ENCODE data around the gene NENF. TPM values are rescaled to one million over a fixed set of nuclear protein-coding genes. Genes with fewer than 3 reads are reported as not detected.

Gene NENF
- polyA plus RNA-seq, 1 donor (not counting 4 experiments of a cell fraction or from before 2014, with no cell fraction given), result 65.6 TPM

GRCh38 chr1:212485913-212486618 is 53.3 kb downstream of the NENF start:
- Histone ChIP-seq H2AFZ (ENCODE audit: control insufficient read depth, low read length) (no peak overlapping the region), H3K36me3 (ENCODE audit: control insufficient read depth in 2 of 2, extremely low read depth in 1 of 2, insufficient read depth in 2 of 2, low read length in 2 of 2) (no peaks in the 10 kb centered on the region), H3K4me2 (ENCODE audit: control insufficient read depth, extremely low read depth, insufficient read depth, low read depth, low read length) (no peak overlapping the region), H3K4me3 (ENCODE audit: control insufficient read depth in 2 of 3, extremely low read depth in 1 of 3, insufficient read depth in 2 of 3, low read depth in 1 of 3, low read length in 3 of 3) (no peak overlapping the region), H3K27ac (ENCODE audit: control insufficient read depth, insufficient read depth, low read length) (peak overlapping the region; percentile 52), H3K9me3 (ENCODE audit: control insufficient read depth, low read depth, low read length) (no peaks in the 10 kb centered on the region), H3K79me2 (ENCODE audit: control insufficient read depth, insufficient read depth, low read length) (no peaks in the 10 kb centered on the region), H3K9me1 (ENCODE audit: control insufficient read depth, extremely low read depth, insufficient read depth, low read length) (no peaks in the 10 kb centered on the region), H3K4me1 (ENCODE audit: control insufficient read depth, extremely low read depth, insufficient read depth, low read length) (peaks cover 15% of the 10 kb centered on the region), H3K9ac (ENCODE audit: control insufficient read depth, extremely low read depth, insufficient read depth, low read length) (peak overlapping the region; percentile 47), H4K20me1 (ENCODE audit: control insufficient read depth, extremely low read depth, insufficient read depth, low read length) (no peaks in the 10 kb centered on the region), H3K27me3 (ENCODE audit: control insufficient read depth, extremely low read depth, insufficient read depth, low read length) (no peaks in the 10 kb centered on the region)
- TF ChIP-seq EZH2 (IDR thresholded peaks at IDR 0.05; ENCODE audit: low read length), result no peak
- no peak for FAIRE-seq
- no peak for DNase-seq (ENCODE audit: low read depth, low spot score)
- dilution Hi-C loops (cut with MboI; ENCODE audit: extremely low pct_ligation_motif_present, low sequenced_read_pairs), result no loop called here

DNA sequence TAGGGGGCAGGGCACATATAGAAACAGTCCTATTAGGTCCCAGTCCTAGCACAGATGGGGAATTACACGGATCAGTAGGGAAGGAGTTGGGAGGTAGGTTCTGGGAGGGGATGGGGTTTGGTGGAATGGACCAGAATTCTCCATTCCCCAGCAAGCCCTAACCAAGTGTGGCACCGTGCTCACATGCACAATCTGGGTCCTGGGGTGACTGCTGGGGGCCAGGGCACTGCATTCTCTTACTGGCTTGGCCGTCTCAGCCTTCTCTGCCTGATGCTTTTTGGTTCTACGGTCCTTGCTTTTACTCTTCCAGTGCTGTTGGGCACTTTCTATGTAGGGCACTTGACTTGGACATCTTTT is 53.9 kb downstream of the NENF start:
- peak overlapping the region; percentile 23 for H3K27ac ChIP-seq (ENCODE audit: control insufficient read depth, insufficient read depth, low read length)
- TF ChIP-seq EZH2 (IDR thresholded peaks at IDR 0.05; ENCODE audit: low read length), result no peak
- TF ChIP-seq, protein P1, sequence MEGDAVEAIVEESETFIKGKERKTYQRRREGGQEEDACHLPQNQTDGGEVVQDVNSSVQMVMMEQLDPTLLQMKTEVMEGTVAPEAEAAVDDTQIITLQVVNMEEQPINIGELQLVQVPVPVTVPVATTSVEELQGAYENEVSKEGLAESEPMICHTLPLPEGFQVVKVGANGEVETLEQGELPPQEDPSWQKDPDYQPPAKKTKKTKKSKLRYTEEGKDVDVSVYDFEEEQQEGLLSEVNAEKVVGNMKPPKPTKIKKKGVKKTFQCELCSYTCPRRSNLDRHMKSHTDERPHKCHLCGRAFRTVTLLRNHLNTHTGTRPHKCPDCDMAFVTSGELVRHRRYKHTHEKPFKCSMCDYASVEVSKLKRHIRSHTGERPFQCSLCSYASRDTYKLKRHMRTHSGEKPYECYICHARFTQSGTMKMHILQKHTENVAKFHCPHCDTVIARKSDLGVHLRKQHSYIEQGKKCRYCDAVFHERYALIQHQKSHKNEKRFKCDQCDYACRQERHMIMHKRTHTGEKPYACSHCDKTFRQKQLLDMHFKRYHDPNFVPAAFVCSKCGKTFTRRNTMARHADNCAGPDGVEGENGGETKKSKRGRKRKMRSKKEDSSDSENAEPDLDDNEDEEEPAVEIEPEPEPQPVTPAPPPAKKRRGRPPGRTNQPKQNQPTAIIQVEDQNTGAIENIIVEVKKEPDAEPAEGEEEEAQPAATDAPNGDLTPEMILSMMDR (optimal IDR thresholded peaks at IDR 0.05 in 1 of 3, IDR thresholded peaks at IDR 0.05 in 1 of 3, conservative IDR thresholded peaks at IDR 0.05 in 1 of 3; ENCODE audit: extremely low read depth in 1 of 3, insufficient read depth in 2 of 3, low read length in 3 of 3), result no peak
- H3K4me1 ChIP-seq (ENCODE audit: control insufficient read depth, extremely low read depth, insufficient read depth, low read length), result peaks cover 15% of the 10 kb centered on the region
- no peak overlapping the region for H3K4me3 ChIP-seq (ENCODE audit: control insufficient read depth in 2 of 3, extremely low read depth in 1 of 3, insufficient read depth in 2 of 3, low read depth in 1 of 3, low read length in 3 of 3)
- H3K79me2 ChIP-seq (ENCODE audit: control insufficient read depth, insufficient read depth, low read length), result no peaks in the 10 kb centered on the region
- H3K36me3 ChIP-seq (ENCODE audit: control insufficient read depth in 2 of 2, extremely low read depth in 1 of 2, insufficient read depth in 2 of 2, low read length in 2 of 2), result no peaks in the 10 kb centered on the region
- H4K20me1 ChIP-seq (ENCODE audit: control insufficient read depth, extremely low read depth, insufficient read depth, low read length), result no peaks in the 10 kb centered on the region
- H2AFZ ChIP-seq (ENCODE audit: control insufficient read depth, low read length), result no peak overlapping the region
- DNase-seq (ENCODE audit: low read depth, low spot score) (no peak), FAIRE-seq (no peak)
- H3K9me3 ChIP-seq (ENCODE audit: control insufficient read depth, low read depth, low read length), result no peaks in the 10 kb centered on the region
- H3K9ac ChIP-seq (ENCODE audit: control insufficient read depth, extremely low read depth, insufficient read depth, low read length), result peak overlapping the region; percentile 16
- dilution Hi-C loops (cut with MboI; ENCODE audit: extremely low pct_ligation_motif_present, low sequenced_read_pairs), result no loop called here
- H3K4me2 ChIP-seq (ENCODE audit: control insufficient read depth, extremely low read depth, insufficient read depth, low read depth, low read length), result no peak overlapping the region
- no peaks in the 10 kb centered on the region for H3K9me1 ChIP-seq (ENCODE audit: control insufficient read depth, extremely low read depth, insufficient read depth, low read length)
- H3K27me3 ChIP-seq (ENCODE audit: control insufficient read depth, extremely low read depth, insufficient read depth, low read length), result no peaks in the 10 kb centered on the region

- Histone ChIP-seq H3K9me1 (ENCODE audit: control insufficient read depth, extremely low read depth, insufficient read depth, low read length) (no peaks in the 10 kb centered on the region), H3K4me1 (ENCODE audit: control insufficient read depth, extremely low read depth, insufficient read depth, low read length) (peaks cover 15% of the 10 kb centered on the region)
Observed at GRCh38 chr1:212487286-212487685, 54.6 kb downstream of the NENF start.

More at GRCh38 chr1:212487286-212487685, 54.6 kb downstream of the NENF start:
- no peak overlapping the region for H3K27ac ChIP-seq (ENCODE audit: control insufficient read depth, insufficient read depth, low read length)
- dilution Hi-C loops (cut with MboI; ENCODE audit: extremely low pct_ligation_motif_present, low sequenced_read_pairs), result no loop called here
- H2AFZ ChIP-seq (ENCODE audit: control insufficient read depth, low read length), result no peak overlapping the region
- H3K9ac ChIP-seq (ENCODE audit: control insufficient read depth, extremely low read depth, insufficient read depth, low read length), result no peak overlapping the region
- no peaks in the 10 kb centered on the region for H4K20me1 ChIP-seq (ENCODE audit: control insufficient read depth, extremely low read depth, insufficient read depth, low read length)
- no peak overlapping the region for H3K4me2 ChIP-seq (ENCODE audit: control insufficient read depth, extremely low read depth, insufficient read depth, low read depth, low read length)
- no peak for FAIRE-seq
- H3K4me3 ChIP-seq (ENCODE audit: control insufficient read depth in 2 of 3, extremely low read depth in 1 of 3, insufficient read depth in 2 of 3, low read depth in 1 of 3, low read length in 3 of 3), result no peak overlapping the region
- no peaks in the 10 kb centered on the region for H3K79me2 ChIP-seq (ENCODE audit: control insufficient read depth, insufficient read depth, low read length)
- H3K36me3 ChIP-seq (ENCODE audit: control insufficient read depth in 2 of 2, extremely low read depth in 1 of 2, insufficient read depth in 2 of 2, low read length in 2 of 2), result no peaks in the 10 kb centered on the region
- no peak for TF ChIP-seq EZH2 (IDR thresholded peaks at IDR 0.05; ENCODE audit: low read length)
- TF ChIP-seq, protein P1 (optimal IDR thresholded peaks at IDR 0.05 in 1 of 3, IDR thresholded peaks at IDR 0.05 in 1 of 3, conservative IDR thresholded peaks at IDR 0.05 in 1 of 3; ENCODE audit: extremely low read depth in 1 of 3, insufficient read depth in 2 of 3, low read length in 3 of 3), result no peak
- H3K9me3 ChIP-seq (ENCODE audit: control insufficient read depth, low read depth, low read length), result no peaks in the 10 kb centered on the region
- no peak for DNase-seq (ENCODE audit: low read depth, low spot score)
- no peaks in the 10 kb centered on the region for H3K27me3 ChIP-seq (ENCODE audit: control insufficient read depth, extremely low read depth, insufficient read depth, low read length)

All from keratinocyte (primary cell).